Ishikawa (cell line): ENCODE results near the gene NMNAT3.

ENCODE experiments used
- CEBPB ChIP-seq: IDR thresholded peaks from 2 replicates; pipeline ENCODE4 v1.6.1; 2012
- CREB1 ChIP-seq: IDR thresholded peaks from 2 replicates; pipeline ENCODE4 v1.6.1; 2012; ENCODE audit warnings: low read depth
- EGR1 ChIP-seq: IDR thresholded peaks from 2 replicates; pipeline ENCODE4 v1.6.1; 2012
- EP300 ChIP-seq: IDR thresholded peaks from 2 replicates; pipeline ENCODE4 v1.6.1; 2012; ENCODE audit warnings: borderline replicate concordance
- FOXM1 ChIP-seq: IDR thresholded peaks from 2 replicates; pipeline ENCODE4 v1.6.1; 2012; ENCODE audit warnings: low read depth, borderline replicate concordance
- NFIC ChIP-seq: IDR thresholded peaks from 2 replicates; pipeline ENCODE4 v1.6.1; 2012
- RAD21 ChIP-seq: IDR thresholded peaks from 2 replicates; pipeline ENCODE4 v1.6.1; 2012; ENCODE audit warnings: low read depth
- REST ChIP-seq: IDR thresholded peaks from 2 replicates; pipeline ENCODE4 v1.6.1; 2012; ENCODE audit warnings: low read depth, mild to moderate bottlenecking
- TAF1 ChIP-seq: IDR thresholded peaks from 2 replicates; pipeline ENCODE4 v1.6.1; 2012; ENCODE audit warnings: low read depth, mild to moderate bottlenecking
- TCF12 ChIP-seq: IDR thresholded peaks from 2 replicates; pipeline ENCODE4 v1.6.1; 2012; ENCODE audit warnings: low read depth
- TEAD4 ChIP-seq: IDR thresholded peaks from 2 replicates; pipeline ENCODE4 v1.6.1; 2012
- USF1 ChIP-seq: IDR thresholded peaks from 2 replicates; pipeline ENCODE4 v1.6.1; 2012
- YY1 ChIP-seq: IDR thresholded peaks from 2 replicates; pipeline ENCODE4 v1.6.1; 2012; ENCODE audit warnings: low read depth
- ZBTB7A ChIP-seq: IDR thresholded peaks from 2 replicates; pipeline ENCODE4 v1.6.1; 2012; ENCODE audit warnings: low read depth
- TF ChIP-seq, protein P1 (sequence below): IDR thresholded peaks from 2 replicates; pipeline ENCODE4 v1.6.1; 2012

Gene NMNAT3

DNA sequence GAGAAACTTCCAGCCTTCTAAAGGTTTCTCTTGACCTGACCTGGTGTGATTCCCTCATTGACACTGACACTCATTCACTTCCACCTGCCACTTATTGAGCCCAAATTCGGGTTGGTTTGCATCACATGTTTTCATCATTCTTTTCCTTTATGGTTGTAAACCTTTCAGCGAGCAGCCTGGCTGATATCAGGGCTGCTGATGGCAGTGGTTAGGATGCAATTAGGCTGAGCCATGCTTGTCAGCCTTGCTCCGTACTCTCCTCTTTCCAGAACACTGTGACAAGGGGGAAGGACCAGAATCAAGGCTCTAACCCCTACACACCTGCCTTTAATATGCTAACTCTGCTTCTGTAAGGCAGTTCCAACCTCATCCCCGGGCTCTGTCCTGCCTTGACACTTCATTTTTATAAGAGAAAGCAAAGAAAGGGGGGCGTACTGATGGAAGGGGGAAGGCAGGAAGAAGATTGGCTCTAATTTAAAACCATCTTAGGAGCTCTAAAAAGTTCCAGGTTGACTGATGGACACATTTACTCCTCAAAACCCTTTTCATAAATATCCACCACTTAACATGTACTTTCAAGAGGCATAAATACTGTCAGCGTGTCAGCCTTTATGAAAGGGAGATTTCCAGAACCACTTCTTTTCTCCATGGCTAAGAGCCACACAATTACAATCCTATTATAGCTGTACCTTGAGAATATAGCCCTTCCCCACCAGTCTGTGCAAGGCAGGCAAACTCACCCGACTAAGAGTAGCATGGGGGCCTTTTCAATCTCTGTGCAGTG, 5.7 kb downstream of the NMNAT3 start:
- TF ChIP-seq CEBPB = no peak
- TF ChIP-seq, protein P1, sequence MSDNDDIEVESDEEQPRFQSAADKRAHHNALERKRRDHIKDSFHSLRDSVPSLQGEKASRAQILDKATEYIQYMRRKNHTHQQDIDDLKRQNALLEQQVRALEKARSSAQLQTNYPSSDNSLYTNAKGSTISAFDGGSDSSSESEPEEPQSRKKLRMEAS = no peak
- no peak for TF ChIP-seq ZBTB7A
- TF ChIP-seq TCF12 = no peak
- TF ChIP-seq NFIC = no peak
- no peak for TF ChIP-seq EGR1
- no peak for TF ChIP-seq TEAD4
- TF ChIP-seq TAF1 = no peak
- TF ChIP-seq CREB1 = no peak
- TF ChIP-seq EP300 = no peak
- TF ChIP-seq FOXM1 = no peak
- no peak for TF ChIP-seq RAD21
- no peak for TF ChIP-seq YY1

GRCh38 chr3:139671107-139671506, 6.7 kb downstream of the NMNAT3 start:
- no peak for TF ChIP-seq RAD21
- TF ChIP-seq EP300 = no peak
- TF ChIP-seq EGR1 = no peak
- TF ChIP-seq TAF1 = no peak
- TF ChIP-seq REST = no peak
- TF ChIP-seq, protein P1 = no peak
- no peak for TF ChIP-seq YY1
- TF ChIP-seq CREB1 = no peak
- TF ChIP-seq ZBTB7A = no peak

- TF ChIP-seq EP300 (no peak), NFIC (no peak), EGR1 (no peak), ZBTB7A (no peak), FOXM1 (no peak), TCF12 (no peak), CREB1 (no peak), TAF1 (no peak), TEAD4 (no peak), YY1 (no peak), USF1 (no peak), RAD21 (no peak), CEBPB (no peak), REST (no peak)
- TF ChIP-seq, protein P1 = no peak
Measured at GRCh38 chr3:139670196-139670595, 7.6 kb downstream of the NMNAT3 start.

DNA sequence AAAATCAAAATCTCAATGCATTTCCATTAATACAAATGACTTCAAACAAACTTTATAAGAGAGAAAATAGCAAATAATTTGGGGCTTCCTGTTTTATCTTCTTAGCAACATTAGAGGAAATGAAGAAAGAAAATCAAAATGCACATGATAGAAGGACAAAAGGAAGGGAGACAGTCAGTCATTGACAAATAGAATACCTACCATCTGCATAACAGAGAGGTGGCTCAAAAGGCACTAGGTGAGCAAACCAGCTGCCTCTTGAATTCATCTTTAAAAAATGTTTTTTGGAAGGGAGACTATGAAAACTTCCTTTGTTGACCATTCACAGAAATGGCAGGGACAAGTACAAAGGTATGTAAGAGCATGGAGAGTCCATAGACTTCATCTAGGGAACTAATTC, 9.4 kb downstream of the NMNAT3 start:
- TF ChIP-seq CEBPB = no peak
- TF ChIP-seq USF1 = no peak
- TF ChIP-seq ZBTB7A = no peak
- TF ChIP-seq TCF12 = no peak

DNA sequence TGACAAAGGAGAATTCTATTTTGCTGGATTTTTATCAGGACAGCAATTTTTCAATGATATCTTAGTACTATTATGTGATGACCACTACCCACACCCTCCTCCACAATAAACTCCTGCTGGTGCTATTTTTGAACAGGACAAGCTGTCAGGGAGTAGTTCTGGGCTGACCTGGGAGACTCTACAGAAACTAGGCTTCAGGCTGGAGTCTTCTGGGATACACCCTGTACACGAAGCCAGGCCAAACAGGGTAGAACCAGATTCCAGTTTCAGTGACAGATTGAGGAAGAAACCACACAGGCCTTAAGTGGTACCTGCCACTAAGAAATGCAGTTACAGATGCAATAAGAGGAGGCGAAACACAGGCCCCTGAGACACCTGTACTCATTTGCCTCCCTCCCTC, 12.8 kb downstream of the NMNAT3 start:
- no peak for TF ChIP-seq TEAD4
- TF ChIP-seq CREB1 = no peak
- no peak for TF ChIP-seq USF1
- no peak for TF ChIP-seq EP300
- no peak for TF ChIP-seq EGR1
- TF ChIP-seq NFIC = no peak
- TF ChIP-seq YY1 = no peak
- TF ChIP-seq CEBPB = no peak
- TF ChIP-seq, protein P1 = no peak
